ENCODE data around the gene ALK. TPM values are rescaled to one million over a fixed set of nuclear protein-coding genes. Genes with fewer than 3 reads are reported as not detected.

ALK gene
- total RNA-seq, 1 donor = under 0.01 TPM

- Histone ChIP-seq H3K9me3 (ENCODE audit: low read depth, low read length) (no peaks in the 10 kb centered on the region), H3K27me3 (ENCODE audit: insufficient read depth, low read length) (peaks cover 20% of the 10 kb centered on the region), H3K36me3 (ENCODE audit: insufficient read depth, low read length) (no peaks in the 10 kb centered on the region), H3K27ac (ENCODE audit: low read depth, low read length) (no peak overlapping the region), H2AFZ (ENCODE audit: low read length) (no peak overlapping the region), H3K4me2 (ENCODE audit: insufficient read depth, low read length) (no peak overlapping the region), H4K20me1 (ENCODE audit: insufficient read depth, low read length) (no peaks in the 10 kb centered on the region), H3K4me1 (ENCODE audit: insufficient read depth, low read length) (peaks cover 14% of the 10 kb centered on the region), H3K4me3 (ENCODE audit: insufficient read depth, low read length) (no peak overlapping the region), H3K79me2 (ENCODE audit: insufficient read depth, low read length) (no peaks in the 10 kb centered on the region)
- no peak for DNase-seq (ENCODE audit: insufficient read length, low spot score, missing footprints)
- TF ChIP-seq, protein P1, sequence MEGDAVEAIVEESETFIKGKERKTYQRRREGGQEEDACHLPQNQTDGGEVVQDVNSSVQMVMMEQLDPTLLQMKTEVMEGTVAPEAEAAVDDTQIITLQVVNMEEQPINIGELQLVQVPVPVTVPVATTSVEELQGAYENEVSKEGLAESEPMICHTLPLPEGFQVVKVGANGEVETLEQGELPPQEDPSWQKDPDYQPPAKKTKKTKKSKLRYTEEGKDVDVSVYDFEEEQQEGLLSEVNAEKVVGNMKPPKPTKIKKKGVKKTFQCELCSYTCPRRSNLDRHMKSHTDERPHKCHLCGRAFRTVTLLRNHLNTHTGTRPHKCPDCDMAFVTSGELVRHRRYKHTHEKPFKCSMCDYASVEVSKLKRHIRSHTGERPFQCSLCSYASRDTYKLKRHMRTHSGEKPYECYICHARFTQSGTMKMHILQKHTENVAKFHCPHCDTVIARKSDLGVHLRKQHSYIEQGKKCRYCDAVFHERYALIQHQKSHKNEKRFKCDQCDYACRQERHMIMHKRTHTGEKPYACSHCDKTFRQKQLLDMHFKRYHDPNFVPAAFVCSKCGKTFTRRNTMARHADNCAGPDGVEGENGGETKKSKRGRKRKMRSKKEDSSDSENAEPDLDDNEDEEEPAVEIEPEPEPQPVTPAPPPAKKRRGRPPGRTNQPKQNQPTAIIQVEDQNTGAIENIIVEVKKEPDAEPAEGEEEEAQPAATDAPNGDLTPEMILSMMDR (IDR thresholded peaks at IDR 0.05; ENCODE audit: extremely low read depth, low read depth, low read length) = no peak
Measured at GRCh38 chr2:29226808-29227207, 694.6 kb downstream of the ALK start.

DNA sequence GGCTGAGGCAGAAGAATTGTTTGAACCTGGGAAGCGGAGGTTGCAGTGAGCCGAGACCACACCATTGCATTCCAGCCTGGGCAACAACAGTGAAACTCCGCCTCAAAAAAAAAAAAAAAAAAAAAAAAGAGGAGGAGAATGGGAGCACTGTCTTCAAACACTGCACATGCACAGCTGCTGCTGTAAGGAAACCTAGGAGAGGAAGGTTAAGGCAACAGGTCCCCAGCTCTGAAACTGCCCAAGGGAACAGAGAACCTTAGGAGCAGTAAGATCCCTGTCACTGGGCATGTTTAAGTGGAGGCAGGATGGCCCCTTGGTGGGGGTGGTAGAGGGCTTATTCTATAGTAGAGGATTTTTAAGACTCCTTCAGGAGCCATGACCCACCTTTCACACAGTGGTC, 695.0 kb downstream of the ALK start:
- no peaks in the 10 kb centered on the region for H4K20me1 ChIP-seq (ENCODE audit: insufficient read depth, low read length)
- H3K4me1 ChIP-seq (ENCODE audit: insufficient read depth, low read length) = peaks cover 14% of the 10 kb centered on the region
- no peak overlapping the region for H3K27ac ChIP-seq (ENCODE audit: low read depth, low read length)
- H3K27me3 ChIP-seq (ENCODE audit: insufficient read depth, low read length) = peaks cover 24% of the 10 kb centered on the region
- H3K4me2 ChIP-seq (ENCODE audit: insufficient read depth, low read length) = no peak overlapping the region
- no peaks in the 10 kb centered on the region for H3K9me3 ChIP-seq (ENCODE audit: low read depth, low read length)
- H3K79me2 ChIP-seq (ENCODE audit: insufficient read depth, low read length) = no peaks in the 10 kb centered on the region
- DNase-seq (ENCODE audit: insufficient read length, low spot score, missing footprints) = no peak
- H3K4me3 ChIP-seq (ENCODE audit: insufficient read depth, low read length) = no peak overlapping the region
- no peak overlapping the region for H2AFZ ChIP-seq (ENCODE audit: low read length)
- TF ChIP-seq, protein P1 (IDR thresholded peaks at IDR 0.05; ENCODE audit: extremely low read depth, low read depth, low read length) = no peak
- no peaks in the 10 kb centered on the region for H3K36me3 ChIP-seq (ENCODE audit: insufficient read depth, low read length)

- Histone ChIP-seq H3K4me3 (ENCODE audit: insufficient read depth, low read length) (no peak overlapping the region), H3K79me2 (ENCODE audit: insufficient read depth, low read length) (no peaks in the 10 kb centered on the region), H3K27me3 (ENCODE audit: insufficient read depth, low read length) (peaks cover 24% of the 10 kb centered on the region), H3K9me3 (ENCODE audit: low read depth, low read length) (no peaks in the 10 kb centered on the region), H4K20me1 (ENCODE audit: insufficient read depth, low read length) (no peaks in the 10 kb centered on the region), H3K4me1 (ENCODE audit: insufficient read depth, low read length) (peaks cover 14% of the 10 kb centered on the region), H3K4me2 (ENCODE audit: insufficient read depth, low read length) (no peak overlapping the region), H2AFZ (ENCODE audit: low read length) (no peak overlapping the region), H3K27ac (ENCODE audit: low read depth, low read length) (no peak overlapping the region), H3K36me3 (ENCODE audit: insufficient read depth, low read length) (no peaks in the 10 kb centered on the region)
- DNase-seq (ENCODE audit: insufficient read length, low spot score, missing footprints) = no peak
- TF ChIP-seq, protein P1 (IDR thresholded peaks at IDR 0.05; ENCODE audit: extremely low read depth, low read depth, low read length) = no peak
Measured at GRCh38 chr2:29225814-29226213, 695.6 kb downstream of the ALK start.

DNA sequence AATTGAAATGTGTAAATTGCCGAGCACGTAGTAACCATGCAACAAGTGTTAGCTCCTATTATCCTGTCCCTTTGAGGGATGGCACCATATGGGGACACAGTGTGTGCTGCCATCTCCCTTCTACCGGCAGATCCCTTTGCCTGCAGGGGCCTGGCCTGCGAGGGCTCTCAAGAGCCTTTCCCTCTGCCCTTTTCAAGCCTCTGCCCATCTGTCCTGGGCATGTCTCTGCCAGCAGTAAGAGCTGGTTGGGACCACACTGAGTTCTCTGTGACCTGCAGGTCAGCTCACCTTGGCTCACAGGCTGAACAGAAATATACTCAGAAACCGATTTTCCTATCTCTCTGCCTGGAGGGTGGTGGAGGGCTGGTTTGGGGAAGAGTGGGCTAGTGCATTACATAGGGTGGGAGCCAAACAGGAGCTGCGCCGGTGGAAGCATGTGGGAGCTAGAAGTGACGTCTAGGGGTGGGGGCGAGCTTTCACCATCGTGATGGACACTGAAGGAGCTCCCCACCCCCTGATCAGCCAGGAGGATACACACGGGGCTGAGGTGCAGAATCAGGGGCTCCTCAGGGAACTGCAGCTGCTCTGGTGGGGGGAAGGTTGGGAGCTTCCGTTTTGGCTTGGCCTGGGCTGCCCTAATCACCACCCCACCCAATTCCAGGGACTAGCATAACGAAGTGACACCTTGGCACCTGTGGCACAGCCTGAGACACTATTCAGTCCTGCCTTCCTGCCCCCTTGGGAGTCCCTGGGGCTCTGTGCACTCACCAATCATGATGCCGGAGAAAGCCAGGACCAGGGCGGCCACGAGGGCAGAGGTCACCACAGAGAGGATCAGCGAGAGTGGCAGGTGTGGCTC, 696.5 kb downstream of the ALK start:
- H3K4me1 ChIP-seq (ENCODE audit: insufficient read depth, low read length) = peaks cover 14% of the 10 kb centered on the region
- no peaks in the 10 kb centered on the region for H3K79me2 ChIP-seq (ENCODE audit: insufficient read depth, low read length)
- TF ChIP-seq, protein P1 (IDR thresholded peaks at IDR 0.05; ENCODE audit: extremely low read depth, low read depth, low read length) = no peak

More for the DNA sequence above, 696.5 kb downstream of the ALK start:
- no peak overlapping the region for H2AFZ ChIP-seq (ENCODE audit: low read length)
- H3K4me3 ChIP-seq (ENCODE audit: insufficient read depth, low read length) = no peak overlapping the region
- DNase-seq (ENCODE audit: insufficient read length, low spot score, missing footprints) = no peak
- peaks cover 24% of the 10 kb centered on the region for H3K27me3 ChIP-seq (ENCODE audit: insufficient read depth, low read length)
- no peak overlapping the region for H3K4me2 ChIP-seq (ENCODE audit: insufficient read depth, low read length)
- no peak overlapping the region for H3K27ac ChIP-seq (ENCODE audit: low read depth, low read length)
- no peaks in the 10 kb centered on the region for H3K9me3 ChIP-seq (ENCODE audit: low read depth, low read length)
- no peaks in the 10 kb centered on the region for H3K36me3 ChIP-seq (ENCODE audit: insufficient read depth, low read length)
- no peaks in the 10 kb centered on the region for H4K20me1 ChIP-seq (ENCODE audit: insufficient read depth, low read length)

Data from osteoblast (primary cell).